T follicular helper cell (primary cell): Measurements from ENCODE around the gene HOXD3.
A peak's percentile ranks its signal among the peaks of the same experiment; 100 is the strongest.

Experiments used
- DNase-seq: peaks from one replicate; pipeline ENCODE4 v3.0.0-alpha.2; 2020; ENCODE audit warnings: low read depth

Gene HOXD3

GRCh38 chr2:176121190-176122051 lies 35.7 kb upstream of the HOXD3 start:
- no peak for DNase-seq

GRCh38 chr2:176122052-176122682 lies 34.9 kb upstream of the HOXD3 start:
- no peak for DNase-seq

- DNase-seq: no peak
These were observed 34.3 kb upstream of the HOXD3 start, which contains the start of gene HOXD9 for GRCh38 chr2:176122683-176123410. TSS of gene HOXD9 (plus strand) at chr2:176122719. CDS start at chr2:176122769, 50 bp downstream.

GRCh38 chr2:176123411-176124109 lies 33.5 kb upstream of the HOXD3 start:
- DNase-seq: no peak

GRCh38 chr2:176124110-176124946 lies 32.8 kb upstream of the HOXD3 start:
- no peak for DNase-seq

GRCh38 chr2:176124947-176125771 lies 31.9 kb upstream of the HOXD3 start:
- no peak for DNase-seq

GRCh38 chr2:176125772-176126054 lies 31.4 kb upstream of the HOXD3 start:
- DNase-seq: no peak

GRCh38 chr2:176126929-176127773 lies 30.0 kb upstream of the HOXD3 start:
- DNase-seq: peak; percentile 59

- DNase-seq: no peak
These were observed 29.4 kb upstream of the HOXD3 start for GRCh38 chr2:176127774-176128072.

GRCh38 chr2:176128172-176128981 lies 28.7 kb upstream of the HOXD3 start:
- DNase-seq: no peak

GRCh38 chr2:176128982-176129796 lies 27.9 kb upstream of the HOXD3 start, which contains the start of gene HOXD8:
TSS of gene HOXD8 (plus strand) at chr2:176129705. CDS start at chr2:176130367, 662 bp downstream.
- no peak for DNase-seq

- DNase-seq: no peak
These were observed 27.3 kb upstream of the HOXD3 start for GRCh38 chr2:176129813-176130146.

GRCh38 chr2:176130147-176130956 lies 26.8 kb upstream of the HOXD3 start:
- no peak for DNase-seq

GRCh38 chr2:176130957-176131847 lies 25.9 kb upstream of the HOXD3 start:
- no peak for DNase-seq

GRCh38 chr2:176131848-176132158 lies 25.3 kb upstream of the HOXD3 start:
- DNase-seq: no peak
